Osteoblast (primary cell): Measurements from ENCODE around the gene FNDC11. TPM values are rescaled to one million over a fixed set of nuclear protein-coding genes. Genes with fewer than 3 reads are reported as not detected.

Experiments
- DNase-seq: peaks from one replicate; pipeline ENCODE4 v3.0.0; 2011; ENCODE audit warnings: low spot score, mixed read lengths; ENCODE audit not compliant: insufficient read length; ENCODE audit errors: missing footprints
- H2AFZ ChIP-seq: 2 replicates; pipeline ENCODE4 v1.6.0; 2011; ENCODE audit warnings: mild to moderate bottlenecking, low read length
- H3K27ac ChIP-seq: 2 replicates; pipeline ENCODE4 v1.5.1; 2011; ENCODE audit warnings: mild to moderate bottlenecking, low read depth, low read length, moderate library complexity
- H3K27me3 ChIP-seq: 2 replicates; pipeline ENCODE4 v1.6.0; 2012; ENCODE audit warnings: mild to moderate bottlenecking, control low read depth, inconsistent platforms, low read length, moderate library complexity; ENCODE audit not compliant: insufficient read depth
- H3K36me3 ChIP-seq: 2 replicates; pipeline ENCODE4 v1.5.1; 2011; ENCODE audit warnings: mild to moderate bottlenecking, low read length, control low read depth, moderate library complexity; ENCODE audit not compliant: insufficient read depth
- H3K4me1 ChIP-seq: 2 replicates; pipeline ENCODE4 v1.5.1; 2011; ENCODE audit warnings: mild to moderate bottlenecking, low read length, control low read depth, moderate library complexity; ENCODE audit not compliant: insufficient read depth
- H3K4me2 ChIP-seq: 2 replicates; pipeline ENCODE4 v1.6.0; 2011; ENCODE audit warnings: mild to moderate bottlenecking, low read length; ENCODE audit not compliant: insufficient read depth
- H3K4me3 ChIP-seq: fragments of 200-600 bp; sonication (generic); 3 replicates; pipeline ENCODE4 v1.5.1; 2012; ENCODE audit warnings: mild to moderate bottlenecking, low read length, inconsistent platforms; ENCODE audit not compliant: insufficient read depth
- H3K79me2 ChIP-seq: 2 replicates; pipeline ENCODE4 v1.6.0; 2012; ENCODE audit warnings: mild to moderate bottlenecking, low read length, control low read depth, inconsistent platforms; ENCODE audit not compliant: insufficient read depth
- H3K9me3 ChIP-seq: 2 replicates; pipeline ENCODE4 v1.5.1; 2011; ENCODE audit warnings: low read depth, low read length, control low read depth
- H4K20me1 ChIP-seq: 2 replicates; pipeline ENCODE4 v1.6.0; 2012; ENCODE audit warnings: mild to moderate bottlenecking, low read length, control low read depth; ENCODE audit not compliant: insufficient read depth
- CTCF ChIP-seq: IDR thresholded peaks from 2 replicates; pipeline ENCODE4 v1.5.1; 2011; ENCODE audit warnings: mild to moderate bottlenecking, low read depth, low read length, moderate library complexity; ENCODE audit errors: extremely low read depth
- total RNA-seq: library from RNA; depleted of rRNA; stranded (reverse); fragments of >200 nt; gene quantifications from 2 replicates; pipeline ENCODE4 v1.2.3, GENCODE V29; 2012

Gene FNDC11
- total RNA-seq, 1 donor = not detected

- no peak for DNase-seq
- Histone ChIP-seq H2AFZ (no peak overlapping the region), H3K4me3 (no peak overlapping the region), H3K4me2 (no peak overlapping the region), H3K9me3 (no peaks in the 10 kb centered on the region), H3K79me2 (peaks cover 6% of the 10 kb centered on the region), H3K27me3 (no peaks in the 10 kb centered on the region), H3K36me3 (no peaks in the 10 kb centered on the region), H3K27ac (no peak overlapping the region), H3K4me1 (peaks cover 20% of the 10 kb centered on the region), H4K20me1 (no peaks in the 10 kb centered on the region)
- TF ChIP-seq CTCF = no peak
These were observed 18.3 kb downstream of the FNDC11 start for GRCh38 chr20:63572071-63572787.

DNA sequence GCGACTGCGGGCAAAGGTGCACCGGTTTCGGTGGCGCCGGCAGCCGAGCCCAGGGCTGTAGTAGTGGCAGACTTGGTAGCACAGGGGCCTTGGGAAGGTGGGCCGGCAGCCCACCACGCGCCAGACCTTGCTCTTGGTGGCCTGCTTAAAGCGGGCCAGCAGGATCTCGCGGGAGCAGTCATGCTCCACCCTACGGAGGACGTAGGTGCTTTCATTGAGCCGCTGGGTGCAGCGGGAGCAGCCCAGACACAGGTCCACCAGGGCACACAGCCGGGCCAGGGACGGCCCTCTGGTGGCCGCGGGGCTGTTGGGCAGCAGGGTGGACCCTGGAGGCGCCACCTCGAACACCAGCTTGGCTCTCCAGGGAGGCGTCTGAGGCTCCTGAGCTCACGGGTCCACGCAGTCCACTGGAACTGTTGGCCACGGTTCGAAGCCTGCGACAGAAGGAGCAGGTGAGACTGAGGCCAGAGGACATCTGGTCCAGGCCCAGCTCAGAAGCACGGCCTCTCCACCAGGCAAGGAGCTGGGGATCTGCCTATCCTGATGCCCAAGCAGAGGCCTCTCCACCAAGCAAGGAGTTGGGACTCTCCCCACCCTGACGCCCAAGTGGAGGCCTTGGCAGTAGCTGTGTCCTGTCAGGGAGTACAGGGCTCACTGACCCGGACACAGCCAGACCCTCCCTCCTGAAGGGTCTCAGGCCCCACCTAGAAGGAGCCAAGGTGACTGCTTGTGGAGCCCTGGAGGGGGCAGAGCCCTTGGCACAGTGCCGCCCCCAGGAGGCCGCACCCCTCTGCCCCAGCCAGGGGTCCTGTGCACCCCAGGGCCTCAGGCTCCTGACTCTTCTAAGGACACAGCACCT is 19.1 kb downstream of the FNDC11 start:
- no peak overlapping the region for H2AFZ ChIP-seq
- peaks cover 20% of the 10 kb centered on the region for H3K4me1 ChIP-seq
- H3K79me2 ChIP-seq = peaks cover 6% of the 10 kb centered on the region
- H3K4me2 ChIP-seq = peak overlapping the region; percentile 86
- H4K20me1 ChIP-seq = no peaks in the 10 kb centered on the region
- H3K36me3 ChIP-seq = no peaks in the 10 kb centered on the region
- peak overlapping the region; percentile 78 for H3K4me3 ChIP-seq
- peak; percentile 91 for DNase-seq
- H3K9me3 ChIP-seq = no peaks in the 10 kb centered on the region
- peak overlapping the region; percentile 61 for H3K27ac ChIP-seq
- TF ChIP-seq CTCF = peak; percentile 22
- H3K27me3 ChIP-seq = peaks cover 3% of the 10 kb centered on the region

DNA sequence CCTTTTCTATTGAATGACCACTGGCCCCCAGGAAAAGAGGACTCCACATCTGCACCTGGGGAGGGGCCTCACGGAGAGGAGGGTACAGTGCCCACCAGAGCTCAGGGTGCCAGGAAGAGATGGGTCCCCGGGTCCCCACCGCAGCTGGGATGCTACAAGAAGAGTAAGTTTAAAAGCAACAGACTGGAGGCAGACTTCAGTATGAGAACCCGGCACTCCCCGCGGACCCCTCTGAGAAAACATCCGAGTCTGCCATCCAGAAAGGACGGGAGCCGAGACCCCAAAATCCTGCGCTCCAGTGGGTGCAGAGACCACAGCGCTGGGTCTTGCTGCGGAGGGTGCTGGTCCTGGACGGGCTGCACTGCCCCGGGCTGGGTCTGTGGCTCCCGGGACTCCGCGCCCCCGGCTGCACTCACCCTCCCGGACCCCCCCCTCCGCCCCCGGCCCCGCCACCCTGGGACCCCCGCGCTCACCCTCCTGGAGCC is 19.7 kb downstream of the FNDC11 start:
- Histone ChIP-seq H4K20me1 (no peaks in the 10 kb centered on the region), H2AFZ (peak overlapping the region; percentile 80), H3K9me3 (no peaks in the 10 kb centered on the region), H3K27ac (peak overlapping the region; percentile 61), H3K4me3 (peak overlapping the region; percentile 78), H3K27me3 (peaks cover 3% of the 10 kb centered on the region), H3K4me2 (peak overlapping the region; percentile 86), H3K79me2 (peaks cover 6% of the 10 kb centered on the region), H3K36me3 (no peaks in the 10 kb centered on the region), H3K4me1 (peaks cover 20% of the 10 kb centered on the region)
- no peak for TF ChIP-seq CTCF
- DNase-seq = no peak
